HepG2 (cell line): ENCODE data around the gene PCIF1. TPM values are rescaled to one million over a fixed set of nuclear protein-coding genes. Genes with fewer than 3 reads are reported as not detected.
A peak's percentile ranks its signal among the peaks of the same experiment; 100 is the strongest.

Source experiments
- ARNT2 ChIP-seq: sonication (generic); formaldehyde crosslinking; IDR thresholded peaks from 2 replicates; pipeline ENCODE4 v1.8.0; 2022; ENCODE audit warnings: mild to moderate bottlenecking, low read depth, missing genetic modification reagents, moderate library complexity
- ATF4 ChIP-seq, 2 experiments: fragments of 450-650 bp in 1 of 2; sonication (generic) in 1 of 2; formaldehyde crosslinking; IDR thresholded peaks; 2 replicates each; pipeline versions ENCODE4 v1.5.0 to v1.8.0; 2020 to 2022; ENCODE audit warnings: mild to moderate bottlenecking in 1 of 2, missing genetic modification reagents in 1 of 2
- BORCS8-MEF2B ChIP-seq: sonication (generic); formaldehyde crosslinking; IDR thresholded peaks from 2 replicates; pipeline ENCODE4 v1.8.0; 2022; ENCODE audit warnings: mild to moderate bottlenecking, missing genetic modification reagents
- CHD4 ChIP-seq: fragments of 200-600 bp; sonication (generic); IDR thresholded peaks from 2 replicates; pipeline ENCODE4 v1.7.0; 2017; ENCODE audit warnings: mild to moderate bottlenecking, low read length, borderline replicate concordance
- DNMT3B ChIP-seq: conservative IDR thresholded peaks from 2 replicates; pipeline ENCODE4 v1.6.1; 2016; ENCODE audit warnings: missing biosample characterization, control low read depth
- ELF4 ChIP-seq: sonication (generic); formaldehyde crosslinking; IDR thresholded peaks from 2 replicates; pipeline ENCODE4 v1.5.0; 2020; ENCODE audit warnings: missing genetic modification reagents, mild to moderate bottlenecking, moderate library complexity, borderline replicate concordance
- FOXA1 ChIP-seq, 2 experiments: fragments of 450-650 bp in 1 of 2; sonication (generic) in 1 of 2; formaldehyde crosslinking in 1 of 2; IDR thresholded peaks; 2 replicates each; pipeline versions ENCODE4 v1.4.0 to v1.6.1; 2016 to 2020; ENCODE audit warnings: missing genetic modification reagents in 1 of 2
- GABPB1 ChIP-seq: IDR thresholded peaks from 2 replicates; pipeline ENCODE4 v1.6.1; 2016; ENCODE audit warnings: mild to moderate bottlenecking, missing genetic modification reagents, moderate library complexity, missing compliant biosample characterization
- GATAD1 ChIP-seq: IDR thresholded peaks from 2 replicates; pipeline ENCODE4 v1.6.1; 2016; ENCODE audit warnings: missing genetic modification reagents, missing compliant biosample characterization
- HHEX ChIP-seq: IDR thresholded peaks from 2 replicates; pipeline ENCODE4 v1.6.1; 2016; ENCODE audit warnings: control low read depth
- ISL2 ChIP-seq: sonication (generic); formaldehyde crosslinking; IDR thresholded peaks from 2 replicates; pipeline ENCODE4 v1.5.0; 2020; ENCODE audit warnings: missing genetic modification reagents
- MATR3 ChIP-seq: sonication (generic); formaldehyde crosslinking; IDR thresholded peaks from 2 replicates; pipeline ENCODE4 v1.4.0; 2020; ENCODE audit warnings: missing genetic modification reagents
- MIER2 ChIP-seq: IDR thresholded peaks from 2 replicates; pipeline ENCODE4 v1.6.1; 2016; ENCODE audit warnings: missing biosample characterization, missing genetic modification reagents
- PITX1 ChIP-seq: sonication (generic); formaldehyde crosslinking; IDR thresholded peaks from 2 replicates; pipeline ENCODE4 v1.5.1; 2020; ENCODE audit warnings: mild to moderate bottlenecking, missing genetic modification reagents
- SALL1 ChIP-seq: sonication (generic); formaldehyde crosslinking; IDR thresholded peaks from 2 replicates; pipeline ENCODE4 v1.8.0; 2022; ENCODE audit warnings: mild to moderate bottlenecking, missing genetic modification reagents
- SPEN ChIP-seq: sonication (generic); formaldehyde crosslinking; IDR thresholded peaks from 2 replicates; pipeline ENCODE4 v1.5.1; 2020; ENCODE audit warnings: low read depth, mild to moderate bottlenecking, missing genetic modification reagents
- TIGD3 ChIP-seq: sonication (generic); formaldehyde crosslinking; IDR thresholded peaks from 2 replicates; pipeline ENCODE4 v1.5.1; 2020; ENCODE audit warnings: mild to moderate bottlenecking, missing genetic modification reagents, borderline replicate concordance
- ZBTB25 ChIP-seq: IDR thresholded peaks from 2 replicates; pipeline ENCODE4 v1.6.1; 2018; ENCODE audit warnings: missing genetic modification reagents
- ZBTB42 ChIP-seq: sonication (generic); formaldehyde crosslinking; IDR thresholded peaks from 2 replicates; pipeline ENCODE4 v1.5.0; 2020; ENCODE audit warnings: mild to moderate bottlenecking, missing genetic modification reagents
- ZNF253 ChIP-seq: sonication (generic); formaldehyde crosslinking; IDR thresholded peaks from 2 replicates; pipeline ENCODE4 v1.8.0; 2022; ENCODE audit warnings: mild to moderate bottlenecking, missing genetic modification reagents, borderline replicate concordance
- ZNF326 ChIP-seq: sonication (generic); formaldehyde crosslinking; IDR thresholded peaks from 2 replicates; pipeline ENCODE4 v1.4.0; 2020; ENCODE audit warnings: missing genetic modification reagents, borderline replicate concordance
- ZNF331 ChIP-seq: sonication (generic); formaldehyde crosslinking; IDR thresholded peaks from 2 replicates; pipeline ENCODE4 v1.4.0; 2020; ENCODE audit warnings: missing genetic modification reagents
- ZNF333 ChIP-seq: sonication (generic); formaldehyde crosslinking; IDR thresholded peaks from 2 replicates; pipeline ENCODE4 v1.4.0; 2020; ENCODE audit warnings: mild to moderate bottlenecking, missing genetic modification reagents, borderline replicate concordance
- ZNF501 ChIP-seq: sonication (generic); formaldehyde crosslinking; IDR thresholded peaks from 2 replicates; pipeline ENCODE4 v1.5.1; 2020; ENCODE audit warnings: mild to moderate bottlenecking, moderate library complexity, missing genetic modification reagents
- ZNF513 ChIP-seq: sonication (generic); formaldehyde crosslinking; conservative IDR thresholded peaks from 2 replicates; pipeline ENCODE4 v1.5.0; 2020; ENCODE audit warnings: missing genetic modification reagents
- polyA plus RNA-seq, 8 experiments: library from polyadenylated mRNA; depleted of rRNA in 3 of 8; stranded (reverse) in 7 of 8; unstranded in 1 of 8; fragments of >200 nt; fragmentation: Illumina TruSeq in 4 of 8; extraction: Trizol in 4 of 8; gene quantifications; 2 replicates each; pipeline versions ENCODE4 v1.2.1 to v1.2.3, GENCODE V29; 2011 to 2016; ENCODE audit warnings: low read depth in 4 of 8, missing spikeins in 1 of 8, mixed read lengths in 1 of 8; ENCODE audit not compliant: insufficient read depth in 1 of 8
- total RNA-seq, 5 experiments: library from RNA; depleted of rRNA; stranded (reverse); fragments of >200 nt; fragmentation: Illumina TruSeq; extraction: Trizol; gene quantifications; 2 replicates each; pipeline ENCODE4 v1.2.3, GENCODE V29; 2016; ENCODE audit warnings: low read depth in 1 of 5

The PCIF1 gene
- total and polyA plus RNA-seq, 2 of the 13 experiments (the other 11 are each of a cell fraction or from before 2014, with no cell fraction given) = 20.9 to 24.4 TPM

- TF ChIP-seq SPEN (CRISPR knock-in tag) (peak; percentile 87; the same call in 1 of the 2 replicates), GATAD1 (peak; percentile 78), HHEX (CRISPR knock-in tag) (0 out of 2 replicates have a peak, but pooled peaks have one; percentile 11), ZNF326 (CRISPR knock-in tag) (no peak), BORCS8-MEF2B (CRISPR knock-in tag) (peak; percentile 69; the same call in 1 of the 2 replicates), ZBTB25 (CRISPR knock-in tag) (peak; percentile 77; the same call in 1 of the 2 replicates), ZNF253 (CRISPR knock-in tag) (no peak), SALL1 (CRISPR knock-in tag) (peak; percentile 95), PITX1 (peak; percentile 96), ELF4 (peak; percentile 82; the same call in 1 of the 2 replicates), ARNT2 (CRISPR knock-in tag) (peak; percentile 79), ISL2 (CRISPR knock-in tag) (peak; percentile 82; the same call in 1 of the 2 replicates), MATR3 (CRISPR knock-in tag) (0 out of 2 replicates have a peak, but pooled peaks have one; percentile 83), ZNF513 (CRISPR knock-in tag) (no peak), ZNF501 (CRISPR knock-in tag) (peak; percentile 99), ZNF333 (no peak; the same call in 1 of the 2 replicates), ATF4 (CRISPR knock-in tag; IDR thresholded peaks at IDR 0.05) (peak in 1 of 2 experiments; percentile 57; a peak in 1 of 4 replicates), ZBTB42 (CRISPR knock-in tag) (0 out of 2 replicates have a peak, but pooled peaks have one; percentile 59), ZNF331 (CRISPR knock-in tag) (peak; percentile 94), CHD4 (peak; percentile 86; the same call in 1 of the 2 replicates), DNMT3B (CRISPR knock-in tag) (no peak), MIER2 (CRISPR knock-in tag) (peak; percentile 77; the same call in 1 of the 2 replicates), GABPB1 (CRISPR knock-in tag) (peak; percentile 31), FOXA1 (IDR thresholded peaks at IDR 0.05) (0 out of 2 replicates have a peak, but pooled peaks have one; percentile 31), FOXA1 (CRISPR knock-in tag; IDR thresholded peaks at IDR 0.05) (peak; percentile 83), TIGD3 (CRISPR knock-in tag) (peak; percentile 21; the same call in 1 of the 2 replicates)
These were observed 7.2 kb upstream of the PCIF1 start (continued) for GRCh38 chr20:45927071-45927878.
